Retinal pigment epithelial cell (primary cell): ENCODE measurements around the gene THEM5.

Experiments
- DNase-seq: peaks from one replicate; pipeline ENCODE4 v3.0.0-alpha.2; 2010; ENCODE audit warnings: low read depth
- H3K4me3 ChIP-seq: 2 replicates; pipeline ENCODE4 v1.5.1; 2011; ENCODE audit warnings: mild to moderate bottlenecking, low read length, control low read depth, moderate library complexity
- TF ChIP-seq, protein P1 (sequence below): conservative IDR thresholded peaks from 2 replicates; pipeline ENCODE4 v1.5.1; 2011; ENCODE audit warnings: low read depth, low read length, control low read depth, inconsistent platforms

The THEM5 gene

DNA sequence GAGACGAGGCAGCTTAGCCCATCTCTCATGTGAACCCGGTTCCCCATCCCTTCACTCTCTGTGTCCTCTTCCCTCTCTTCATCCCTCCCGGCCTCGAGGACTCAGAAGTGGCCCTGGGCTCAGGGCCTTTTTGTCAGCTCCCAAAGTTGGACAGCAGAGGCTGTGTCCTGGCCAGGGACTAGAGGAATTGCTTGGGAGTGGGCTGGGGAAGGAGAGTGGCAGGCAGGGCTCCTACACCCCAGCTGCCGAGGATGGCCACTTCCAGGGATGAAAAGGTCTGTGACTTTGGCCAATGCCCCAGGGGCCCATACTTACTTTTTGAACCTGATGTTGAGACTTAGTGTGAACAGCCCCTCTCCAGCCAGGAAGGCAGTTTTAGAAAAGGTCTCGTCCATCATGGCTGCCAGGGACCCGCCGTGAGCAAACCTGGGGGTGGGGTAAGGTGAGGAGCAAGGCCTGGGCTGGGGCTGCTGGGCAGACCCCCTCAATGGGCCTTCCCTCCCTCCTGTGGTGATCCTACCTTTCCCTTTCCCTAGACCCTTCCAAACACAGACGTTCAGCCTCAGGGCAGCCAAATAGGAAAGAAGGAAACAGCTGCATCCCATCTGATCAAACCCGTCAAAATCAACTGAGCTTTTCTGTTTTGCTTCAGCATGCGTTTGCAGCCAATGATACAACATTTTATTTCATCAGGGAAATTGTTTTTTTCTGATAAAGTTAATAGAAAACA is 5.5 kb downstream of the THEM5 start:
- TF ChIP-seq, protein P1, sequence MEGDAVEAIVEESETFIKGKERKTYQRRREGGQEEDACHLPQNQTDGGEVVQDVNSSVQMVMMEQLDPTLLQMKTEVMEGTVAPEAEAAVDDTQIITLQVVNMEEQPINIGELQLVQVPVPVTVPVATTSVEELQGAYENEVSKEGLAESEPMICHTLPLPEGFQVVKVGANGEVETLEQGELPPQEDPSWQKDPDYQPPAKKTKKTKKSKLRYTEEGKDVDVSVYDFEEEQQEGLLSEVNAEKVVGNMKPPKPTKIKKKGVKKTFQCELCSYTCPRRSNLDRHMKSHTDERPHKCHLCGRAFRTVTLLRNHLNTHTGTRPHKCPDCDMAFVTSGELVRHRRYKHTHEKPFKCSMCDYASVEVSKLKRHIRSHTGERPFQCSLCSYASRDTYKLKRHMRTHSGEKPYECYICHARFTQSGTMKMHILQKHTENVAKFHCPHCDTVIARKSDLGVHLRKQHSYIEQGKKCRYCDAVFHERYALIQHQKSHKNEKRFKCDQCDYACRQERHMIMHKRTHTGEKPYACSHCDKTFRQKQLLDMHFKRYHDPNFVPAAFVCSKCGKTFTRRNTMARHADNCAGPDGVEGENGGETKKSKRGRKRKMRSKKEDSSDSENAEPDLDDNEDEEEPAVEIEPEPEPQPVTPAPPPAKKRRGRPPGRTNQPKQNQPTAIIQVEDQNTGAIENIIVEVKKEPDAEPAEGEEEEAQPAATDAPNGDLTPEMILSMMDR: no peak
- no peak for DNase-seq
- H3K4me3 ChIP-seq: no peak overlapping the region

DNA sequence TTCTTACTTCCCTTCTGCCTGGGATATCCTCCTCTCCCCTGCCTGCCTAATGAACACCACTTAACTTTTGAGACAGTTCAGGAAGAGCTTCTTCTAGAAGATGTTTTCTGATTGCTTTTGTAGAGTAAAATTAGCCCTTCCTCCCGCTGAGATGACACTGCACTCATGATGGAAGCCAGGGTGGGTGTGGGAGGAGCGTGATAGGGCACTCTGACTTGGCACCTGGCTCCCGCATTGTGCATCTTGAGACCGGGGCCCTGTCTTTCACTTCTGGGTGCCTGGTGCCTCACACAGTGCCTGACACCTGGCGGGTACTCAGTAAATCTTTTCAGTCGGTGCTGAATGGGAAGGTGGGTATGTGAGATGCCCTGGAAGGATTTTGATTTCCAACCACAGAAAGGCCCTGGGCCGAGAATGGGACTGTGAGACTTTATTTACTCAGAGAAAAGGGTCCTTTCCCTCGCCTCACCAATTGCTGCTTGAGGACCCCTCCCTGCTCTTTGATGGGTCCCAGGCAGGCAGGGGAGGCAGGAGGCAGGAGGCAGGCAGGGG is 6.8 kb downstream of the THEM5 start:
- no peak overlapping the region for H3K4me3 ChIP-seq
- TF ChIP-seq, protein P1: no peak
- DNase-seq: no peak

- TF ChIP-seq, protein P1: peak; percentile 5
- no peak overlapping the region for H3K4me3 ChIP-seq
- no peak for DNase-seq
Measured at GRCh38 chr1:151846062-151846568, 7.4 kb downstream of the THEM5 start.

- TF ChIP-seq, protein P1: no peak
- H3K4me3 ChIP-seq: no peak overlapping the region
- no peak for DNase-seq
Measured at GRCh38 chr1:151843398-151843797, 10.1 kb downstream of the THEM5 start.

GRCh38 chr1:151841141-151841540 is 12.4 kb downstream of the THEM5 start:
- DNase-seq: peak; percentile 95
- no peak overlapping the region for H3K4me3 ChIP-seq
- TF ChIP-seq, protein P1: no peak

- DNase-seq: no peak
- TF ChIP-seq, protein P1: no peak
- peak overlapping the region; percentile 45 for H3K4me3 ChIP-seq
Measured at GRCh38 chr1:151840421-151840820, 13.1 kb downstream of the THEM5 start.
